Measurements from ENCODE around the gene DYNC1I1. TPM values are rescaled to one million over a fixed set of nuclear protein-coding genes. Genes with fewer than 3 reads are reported as not detected.

Gene DYNC1I1
- total RNA-seq, 1 donor from 2014 or later, result 11.0 TPM

DNA sequence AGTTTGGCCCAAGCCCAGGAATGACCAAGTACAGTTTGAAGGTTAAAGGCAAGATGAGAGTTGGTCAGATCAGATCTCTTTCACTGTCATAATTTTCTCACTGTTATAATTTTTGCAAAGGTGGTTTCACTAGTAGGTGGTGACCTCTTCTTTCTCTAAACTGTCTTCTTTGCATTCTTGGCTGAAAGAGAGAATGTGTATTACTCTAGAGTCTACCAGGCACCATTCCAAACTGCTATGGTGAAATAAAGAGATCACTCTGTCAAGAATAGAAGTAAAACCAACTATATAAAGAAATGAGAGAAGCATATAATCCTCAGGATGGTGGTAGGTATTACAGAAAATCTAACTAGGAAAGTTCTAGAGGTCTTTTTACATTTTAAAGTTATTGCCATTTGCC, 72.7 kb downstream of the DYNC1I1 start:
- no peak for DNase-seq
- H3K27me3 Mint-ChIP-seq (ENCODE audit: unreplicated experiment), result no peaks in the 10 kb centered on the region
- no peak overlapping the region for H3K4me3 Mint-ChIP-seq (ENCODE audit: unreplicated experiment)
- no peak overlapping the region for H3K27ac Mint-ChIP-seq (ENCODE audit: unreplicated experiment)
- H3K9me3 Mint-ChIP-seq (ENCODE audit: unreplicated experiment), result peaks cover 2% of the 10 kb centered on the region
- no peaks in the 10 kb centered on the region for H3K36me3 Mint-ChIP-seq (ENCODE audit: unreplicated experiment)
- peaks cover 5% of the 10 kb centered on the region for H3K4me1 Mint-ChIP-seq (ENCODE audit: low read depth, unreplicated experiment)
- TF ChIP-seq, protein P1, sequence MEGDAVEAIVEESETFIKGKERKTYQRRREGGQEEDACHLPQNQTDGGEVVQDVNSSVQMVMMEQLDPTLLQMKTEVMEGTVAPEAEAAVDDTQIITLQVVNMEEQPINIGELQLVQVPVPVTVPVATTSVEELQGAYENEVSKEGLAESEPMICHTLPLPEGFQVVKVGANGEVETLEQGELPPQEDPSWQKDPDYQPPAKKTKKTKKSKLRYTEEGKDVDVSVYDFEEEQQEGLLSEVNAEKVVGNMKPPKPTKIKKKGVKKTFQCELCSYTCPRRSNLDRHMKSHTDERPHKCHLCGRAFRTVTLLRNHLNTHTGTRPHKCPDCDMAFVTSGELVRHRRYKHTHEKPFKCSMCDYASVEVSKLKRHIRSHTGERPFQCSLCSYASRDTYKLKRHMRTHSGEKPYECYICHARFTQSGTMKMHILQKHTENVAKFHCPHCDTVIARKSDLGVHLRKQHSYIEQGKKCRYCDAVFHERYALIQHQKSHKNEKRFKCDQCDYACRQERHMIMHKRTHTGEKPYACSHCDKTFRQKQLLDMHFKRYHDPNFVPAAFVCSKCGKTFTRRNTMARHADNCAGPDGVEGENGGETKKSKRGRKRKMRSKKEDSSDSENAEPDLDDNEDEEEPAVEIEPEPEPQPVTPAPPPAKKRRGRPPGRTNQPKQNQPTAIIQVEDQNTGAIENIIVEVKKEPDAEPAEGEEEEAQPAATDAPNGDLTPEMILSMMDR (IDR thresholded peaks at IDR 0.05; ENCODE audit: partially characterized antibody, unreplicated experiment), result no peak

GRCh38 chr7:95847061-95847460, 74.7 kb downstream of the DYNC1I1 start:
- TF ChIP-seq, protein P1 (IDR thresholded peaks at IDR 0.05; ENCODE audit: partially characterized antibody, unreplicated experiment), result no peak
- DNase-seq, result no peak
- Mint-ChIP-seq H3K9me3 (ENCODE audit: unreplicated experiment) (no peaks in the 10 kb centered on the region), H3K27ac (ENCODE audit: unreplicated experiment) (no peak overlapping the region), H3K36me3 (ENCODE audit: unreplicated experiment) (no peaks in the 10 kb centered on the region), H3K4me1 (ENCODE audit: low read depth, unreplicated experiment) (peaks cover 1% of the 10 kb centered on the region), H3K4me3 (ENCODE audit: unreplicated experiment) (no peak overlapping the region), H3K27me3 (ENCODE audit: unreplicated experiment) (no peaks in the 10 kb centered on the region)

DNA sequence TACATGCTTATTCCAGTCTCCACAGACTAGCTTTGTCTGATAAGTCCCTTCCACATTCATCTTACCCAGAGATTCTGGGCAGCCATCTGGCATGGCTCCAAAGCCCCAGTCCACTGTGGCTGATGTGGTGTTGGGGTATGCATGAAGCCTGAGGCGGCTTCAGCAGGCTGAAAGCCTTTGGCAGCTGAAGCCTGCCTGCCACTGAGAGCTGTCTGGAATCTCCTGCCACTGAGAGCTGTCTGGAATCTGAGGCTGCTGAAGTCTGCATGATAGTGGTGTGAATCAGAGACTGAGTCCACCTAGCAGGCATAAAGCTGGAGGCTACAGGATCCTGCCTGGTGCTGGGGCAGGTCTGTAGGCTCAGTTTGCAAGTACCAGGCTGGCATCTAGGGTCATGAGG, 87.1 kb downstream of the DYNC1I1 start:
- TF ChIP-seq, protein P1 (IDR thresholded peaks at IDR 0.05; ENCODE audit: partially characterized antibody, unreplicated experiment), result no peak
- Mint-ChIP-seq H3K27me3 (ENCODE audit: unreplicated experiment) (no peaks in the 10 kb centered on the region), H3K4me3 (ENCODE audit: unreplicated experiment) (no peak overlapping the region), H3K9me3 (ENCODE audit: unreplicated experiment) (peaks cover 3% of the 10 kb centered on the region), H3K36me3 (ENCODE audit: unreplicated experiment) (peaks cover 12% of the 10 kb centered on the region), H3K4me1 (ENCODE audit: low read depth, unreplicated experiment) (no peaks in the 10 kb centered on the region), H3K27ac (ENCODE audit: unreplicated experiment) (no peak overlapping the region)
- DNase-seq, result no peak

DNA sequence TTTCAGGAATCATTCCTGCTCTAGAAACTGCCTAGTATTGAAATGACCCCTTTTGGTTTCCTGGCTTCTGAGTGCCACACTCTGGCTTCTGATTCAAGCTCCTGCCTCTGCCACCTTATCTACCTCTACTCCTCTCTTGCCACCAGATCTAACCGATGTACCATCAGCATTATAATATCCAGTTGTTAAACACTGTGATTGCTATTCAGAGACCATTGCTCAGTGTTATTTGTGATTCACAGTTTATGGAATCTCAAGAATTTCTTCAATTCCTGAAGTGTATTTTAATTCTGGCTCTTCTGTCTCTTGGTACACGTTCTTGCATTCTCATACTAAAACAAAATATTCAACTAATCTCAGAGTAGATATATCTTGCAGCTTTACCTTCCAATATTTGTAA, 88.7 kb downstream of the DYNC1I1 start:
- TF ChIP-seq, protein P1 (IDR thresholded peaks at IDR 0.05; ENCODE audit: partially characterized antibody, unreplicated experiment), result no peak
- Mint-ChIP-seq H3K9me3 (ENCODE audit: unreplicated experiment) (peaks cover 3% of the 10 kb centered on the region), H3K4me3 (ENCODE audit: unreplicated experiment) (no peak overlapping the region), H3K4me1 (ENCODE audit: low read depth, unreplicated experiment) (no peaks in the 10 kb centered on the region), H3K27ac (ENCODE audit: unreplicated experiment) (no peak overlapping the region), H3K36me3 (ENCODE audit: unreplicated experiment) (peaks cover 12% of the 10 kb centered on the region), H3K27me3 (ENCODE audit: unreplicated experiment) (no peaks in the 10 kb centered on the region)
- DNase-seq, result no peak

GRCh38 chr7:95863623-95864022, 91.3 kb downstream of the DYNC1I1 start:
- DNase-seq, result no peak
- Mint-ChIP-seq H3K4me3 (ENCODE audit: unreplicated experiment) (no peak overlapping the region), H3K27me3 (ENCODE audit: unreplicated experiment) (no peaks in the 10 kb centered on the region), H3K36me3 (ENCODE audit: unreplicated experiment) (peaks cover 12% of the 10 kb centered on the region), H3K9me3 (ENCODE audit: unreplicated experiment) (peaks cover 3% of the 10 kb centered on the region), H3K4me1 (ENCODE audit: low read depth, unreplicated experiment) (no peaks in the 10 kb centered on the region), H3K27ac (ENCODE audit: unreplicated experiment) (no peak overlapping the region)
- TF ChIP-seq, protein P1 (IDR thresholded peaks at IDR 0.05; ENCODE audit: partially characterized antibody, unreplicated experiment), result no peak
